GOT3 (cell line): ENCODE results near the gene L3MBTL2.

Experiments
- DNase-seq: peaks from one replicate; lab custom pipeline; 2025; ENCODE audit warnings: mixed read lengths; lab: John Stamatoyannopoulos, UW

L3MBTL2 gene

GRCh38 chr22:41273128-41273527, 68.0 kb downstream of the L3MBTL2 start:
- DNase-seq = no peak

- DNase-seq = no peak
These were observed 69.7 kb downstream of the L3MBTL2 start for GRCh38 chr22:41274856-41275255.

GRCh38 chr22:41280065-41280464, 75.0 kb downstream of the L3MBTL2 start:
- no peak for DNase-seq

- DNase-seq = no peak
These were observed 75.7 kb downstream of the L3MBTL2 start for GRCh38 chr22:41280854-41281253.
